Stimulated activated CD4-positive, alpha-beta T cell treated with anti-CD3 and anti-CD28 coated beads, Interleukin-12 subunit alpha, Interleukin-12 subunit beta, amount 100 ng/mL, for 4 hours (primary cell): Measurements from ENCODE around the gene MEP1A.
A peak's percentile ranks its signal among the peaks of the same experiment; 100 is the strongest.
"Not testable (repeated sequence)": the region's sequence is repeated elsewhere in the genome, so short reads cannot be mapped to it uniquely, and the experiment has no call there.

Experiments
- DNase-seq: peaks from one replicate; pipeline ENCODE4 v3.0.0-alpha.2; 2020

MEP1A gene

GRCh38 chr6:46838033-46838432, 44.8 kb downstream of the MEP1A start:
- DNase-seq = no peak

- not testable (repeated sequence) for DNase-seq
Observed at GRCh38 chr6:46842252-46842846, 49.2 kb downstream of the MEP1A start.

GRCh38 chr6:46845126-46845525, 51.9 kb downstream of the MEP1A start:
- DNase-seq = no peak

- peak; percentile 62 for DNase-seq
Observed at GRCh38 chr6:46848684-46849360, 55.6 kb downstream of the MEP1A start.

GRCh38 chr6:46849361-46849690, 56.1 kb downstream of the MEP1A start:
- no peak for DNase-seq

GRCh38 chr6:46850792-46851191, 57.6 kb downstream of the MEP1A start:
- DNase-seq = no peak

- DNase-seq = not testable (repeated sequence)
Observed at GRCh38 chr6:46851576-46851975, 58.4 kb downstream of the MEP1A start.

- DNase-seq = peak; percentile 20
Observed at GRCh38 chr6:46855966-46856365, 62.8 kb downstream of the MEP1A start.

GRCh38 chr6:46862381-46862780, 69.2 kb downstream of the MEP1A start:
- no peak for DNase-seq

GRCh38 chr6:46863791-46864190, 70.6 kb downstream of the MEP1A start:
- no peak for DNase-seq

- no peak for DNase-seq
Observed at GRCh38 chr6:46865221-46865620, 72.0 kb downstream of the MEP1A start.

- DNase-seq = no peak
Observed at GRCh38 chr6:46867411-46867810, 74.2 kb downstream of the MEP1A start.

- DNase-seq = no peak
Observed at GRCh38 chr6:46876126-46876525, 82.9 kb downstream of the MEP1A start.

GRCh38 chr6:46879003-46879402, 85.8 kb downstream of the MEP1A start:
- no peak for DNase-seq

- DNase-seq = no peak
Observed at GRCh38 chr6:46882645-46883044, 89.5 kb downstream of the MEP1A start.

- no peak for DNase-seq
Observed at GRCh38 chr6:46888031-46888430, 94.8 kb downstream of the MEP1A start.

GRCh38 chr6:46888578-46888977, 95.4 kb downstream of the MEP1A start:
- no peak for DNase-seq
